ENCODE results near the gene FMNL2. TPM values are rescaled to one million over a fixed set of nuclear protein-coding genes. Genes with fewer than 3 reads are reported as not detected.

The FMNL2 gene
- total RNA-seq, 4 donors from 2014 or later: 37.7 to 60.9 (median 52.1) TPM

GRCh38 chr2:152620208-152620607 lies 285.2 kb downstream of the FMNL2 start:
- TF ChIP-seq CTCF (IDR thresholded peaks at IDR 0.05) (no peak), POLR2A (IDR thresholded peaks at IDR 0.05) (no peak)
- intact Hi-C loops (cut with DNase I): no loop called here
- WGBS, 2 donors: 85 to 92% methylated on average over 7 of the region's 7 CpGs
- peaks cover 0 to 6% of the 10 kb centered on the region in 2 donors for H3K4me1 ChIP-seq
- no peaks in the 10 kb centered on the region for H3K27me3 ChIP-seq
- H3K27ac ChIP-seq: no peak overlapping the region
- no peak for DNase-seq
- no peaks in the 10 kb centered on the region for H3K9me3 ChIP-seq
- peaks cover 15 to 16% of the 10 kb centered on the region in 2 donors for H3K36me3 ChIP-seq
- no peak overlapping the region for H3K4me3 ChIP-seq (replicated peaks in 1 of 3)

GRCh38 chr2:152620985-152621384 lies 286.0 kb downstream of the FMNL2 start:
- Histone ChIP-seq H3K36me3 (peaks cover 14 to 16% of the 10 kb centered on the region in 2 donors), H3K27me3 (no peaks in the 10 kb centered on the region), H3K4me3 (replicated peaks in 1 of 3) (no peak overlapping the region), H3K4me1 (peaks cover 0 to 6% of the 10 kb centered on the region in 2 donors), H3K9me3 (no peaks in the 10 kb centered on the region), H3K27ac (no peak overlapping the region)
- 93 to 96% methylated on average over 9 of the region's 9 CpGs for WGBS, 2 donors
- intact Hi-C loops (cut with DNase I): no loop called here
- TF ChIP-seq POLR2A (IDR thresholded peaks at IDR 0.05) (no peak), CTCF (IDR thresholded peaks at IDR 0.05) (no peak)
- no peak for DNase-seq

- no peak overlapping the region for H3K4me3 ChIP-seq (replicated peaks in 1 of 3)
- peaks cover 14 to 16% of the 10 kb centered on the region in 2 donors for H3K36me3 ChIP-seq
- no peak overlapping the region for H3K27ac ChIP-seq
- intact Hi-C loops (cut with DNase I): no loop called here
- no peak for TF ChIP-seq CTCF (IDR thresholded peaks at IDR 0.05)
- TF ChIP-seq POLR2A (IDR thresholded peaks at IDR 0.05): no peak
- no peak for DNase-seq
- H3K4me1 ChIP-seq: no peaks in the 10 kb centered on the region
- no peaks in the 10 kb centered on the region for H3K27me3 ChIP-seq
- WGBS, 2 donors: 82 to 83% methylated on average over 3 of the region's 3 CpGs
- no peaks in the 10 kb centered on the region for H3K9me3 ChIP-seq
Measured at GRCh38 chr2:152622219-152622618, 287.2 kb downstream of the FMNL2 start.

- H3K4me1 ChIP-seq: no peaks in the 10 kb centered on the region
- intact Hi-C loops (cut with DNase I): no loop called here
- WGBS, 2 donors: 75 to 83% methylated on average over 13 of the region's 13 CpGs
Measured at GRCh38 chr2:152623076-152623740, 288.2 kb downstream of the FMNL2 start.

More at GRCh38 chr2:152623076-152623740, 288.2 kb downstream of the FMNL2 start:
- peak in 1 of 2 donors; percentile 79 for DNase-seq
- Histone ChIP-seq H3K4me3 (replicated peaks in 1 of 3) (no peak overlapping the region), H3K9me3 (no peaks in the 10 kb centered on the region), H3K27ac (peak overlapping the region in 1 of 3 donors; percentile 35), H3K27me3 (no peaks in the 10 kb centered on the region), H3K36me3 (peaks cover 14 to 16% of the 10 kb centered on the region in 2 donors)
- TF ChIP-seq CTCF (IDR thresholded peaks at IDR 0.05): no peak

Data from thyroid gland (tissue), 4 donors.